Keratinocyte (primary cell): ENCODE data around the gene TRPM2. TPM values are rescaled to one million over a fixed set of nuclear protein-coding genes. Genes with fewer than 3 reads are reported as not detected.

Experiments
- DNase-seq: peaks from one replicate; pipeline ENCODE4 v3.0.0-alpha.2; 2011; ENCODE audit warnings: low read depth, missing footprints, low spot score
- FAIRE-seq: peaks from 2 replicates; lab custom pipeline; 2011; peaks lifted over from hg19 to GRCh38; lab: Jason Lieb, UNC
- H2AFZ ChIP-seq: 2 replicates; pipeline ENCODE4 v1.6.0; 2012; ENCODE audit warnings: low read length, control low read depth, inconsistent platforms; ENCODE audit not compliant: control insufficient read depth
- H3K27ac ChIP-seq: 2 replicates; pipeline ENCODE4 v1.5.1; 2011; ENCODE audit warnings: low read length; ENCODE audit not compliant: control insufficient read depth, insufficient read depth
- H3K27me3 ChIP-seq: 3 replicates; pipeline ENCODE4 v1.6.0; 2011; ENCODE audit warnings: low read length; ENCODE audit not compliant: control insufficient read depth, insufficient read depth; ENCODE audit errors: extremely low read depth
- H3K36me3 ChIP-seq, 2 experiments: 2 replicates in 1 of 2; 3 replicates in 1 of 2; pipeline ENCODE4 v1.5.1; 2011; ENCODE audit warnings: low read length in 2 of 2, mild to moderate bottlenecking in 1 of 2; ENCODE audit not compliant: control insufficient read depth in 2 of 2, insufficient read depth in 2 of 2; ENCODE audit errors: extremely low read depth in 1 of 2
- H3K4me1 ChIP-seq: 3 replicates; pipeline ENCODE4 v1.5.1; 2011; ENCODE audit warnings: low read length; ENCODE audit not compliant: control insufficient read depth, insufficient read depth; ENCODE audit errors: extremely low read depth
- H3K4me2 ChIP-seq: 3 replicates; pipeline ENCODE4 v1.6.0; 2011; ENCODE audit warnings: low read depth, low read length; ENCODE audit not compliant: control insufficient read depth, insufficient read depth; ENCODE audit errors: extremely low read depth
- H3K4me3 ChIP-seq, 3 experiments: fragments of 200-600 bp in 1 of 3; sonication (generic) in 1 of 3; 2 replicates in 2 of 3; 3 replicates in 1 of 3; pipeline ENCODE4 v1.5.1; 2011 to 2016; ENCODE audit warnings: low read length in 3 of 3, mild to moderate bottlenecking in 3 of 3, control low read depth in 2 of 3, inconsistent platforms in 1 of 3, low read depth in 1 of 3, mixed read lengths in 1 of 3, mixed run types in 1 of 3, moderate library complexity in 1 of 3; ENCODE audit not compliant: control insufficient read depth in 2 of 3, insufficient read depth in 2 of 3; ENCODE audit errors: extremely low read depth in 1 of 3
- H3K79me2 ChIP-seq: 2 replicates; pipeline ENCODE4 v1.6.0; 2012; ENCODE audit warnings: low read length; ENCODE audit not compliant: control insufficient read depth, insufficient read depth
- H3K9ac ChIP-seq: 3 replicates; pipeline ENCODE4 v1.6.0; 2011; ENCODE audit warnings: low read length; ENCODE audit not compliant: control insufficient read depth, insufficient read depth; ENCODE audit errors: extremely low read depth
- H3K9me1 ChIP-seq: 3 replicates; pipeline ENCODE4 v1.6.0; 2011; ENCODE audit warnings: low read length; ENCODE audit not compliant: control insufficient read depth, insufficient read depth; ENCODE audit errors: extremely low read depth
- H3K9me3 ChIP-seq: 2 replicates; pipeline ENCODE4 v1.5.1; 2012; ENCODE audit warnings: low read depth, low read length; ENCODE audit not compliant: control insufficient read depth
- H4K20me1 ChIP-seq: 3 replicates; pipeline ENCODE4 v1.6.0; 2011; ENCODE audit warnings: low read length; ENCODE audit not compliant: control insufficient read depth, insufficient read depth; ENCODE audit errors: extremely low read depth
- CTCF ChIP-seq, 3 experiments: IDR thresholded peaks in 1 of 3; conservative IDR thresholded peaks in 1 of 3; optimal IDR thresholded peaks in 1 of 3; 2 replicates in 2 of 3; 3 replicates in 1 of 3; pipeline versions ENCODE3 to v1.5.1; 2011; ENCODE audit warnings: low read length in 3 of 3, mild to moderate bottlenecking in 3 of 3, moderate library complexity in 2 of 3, control low read depth in 1 of 3, inconsistent platforms in 1 of 3; ENCODE audit not compliant: insufficient read depth in 2 of 3; ENCODE audit errors: extremely low read depth in 1 of 3
- EZH2 ChIP-seq: IDR thresholded peaks from one replicate; pipeline ENCODE4 v1.6.1; 2012; ENCODE audit warnings: inconsistent platforms, mild to moderate bottlenecking, low read length, moderate library complexity
- dilution Hi-C: fragments of 300-500 bp; cut with MboI; formaldehyde crosslinking; loops from one replicate; pipeline ENCODE4 v1.7.0; 2020; ENCODE audit warnings: low sequenced_read_pairs; ENCODE audit not compliant: extremely low pct_ligation_motif_present
- polyA plus RNA-seq, 5 experiments: library from polyadenylated mRNA; depleted of rRNA in 3 of 5; stranded (reverse) in 3 of 5; stranded (forward) in 1 of 5; unstranded in 1 of 5; fragments of >200 nt; gene quantifications; 1 replicate in 1 of 5; 2 replicates in 3 of 5; 3 replicates in 1 of 5; pipeline versions ENCODE4 v1.2.1 to v1.2.3, GENCODE V29; 2011 to 2012; ENCODE audit warnings: missing spikeins in 2 of 5, low read depth in 1 of 5, low replicate concordance in 1 of 5

TRPM2 gene
- polyA plus RNA-seq, 1 donor (not counting 4 experiments of a cell fraction or from before 2014, with no cell fraction given), result 0.31 TPM

DNA sequence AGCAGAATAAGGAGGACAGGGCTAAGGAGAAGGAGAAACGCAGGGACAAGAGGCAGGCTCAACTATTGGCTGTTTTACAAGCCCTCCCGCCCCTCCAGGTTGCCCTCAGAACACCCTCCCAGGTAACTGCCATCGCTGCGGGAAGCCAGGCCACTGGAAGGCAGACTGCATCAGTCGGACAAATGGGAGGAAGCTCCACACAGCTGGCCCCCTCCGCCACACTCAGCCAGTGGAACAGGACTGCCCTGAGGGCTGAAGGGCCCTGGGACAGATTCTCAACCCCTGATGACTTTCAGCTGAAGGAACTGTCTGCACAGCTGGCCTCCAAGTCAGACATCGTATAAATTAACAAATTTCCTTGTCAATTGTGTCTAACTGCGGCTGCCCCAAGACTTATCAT, 123.7 kb downstream of the TRPM2 start:
- Histone ChIP-seq H3K4me1 (no peaks in the 10 kb centered on the region), H3K36me3 (no peaks in the 10 kb centered on the region), H3K27me3 (no peaks in the 10 kb centered on the region), H3K79me2 (no peaks in the 10 kb centered on the region), H3K9me1 (no peaks in the 10 kb centered on the region), H3K4me3 (no peak overlapping the region), H3K4me2 (no peak overlapping the region), H2AFZ (no peak overlapping the region), H3K9ac (no peak overlapping the region), H3K9me3 (no peaks in the 10 kb centered on the region), H3K27ac (no peak overlapping the region), H4K20me1 (no peaks in the 10 kb centered on the region)
- dilution Hi-C loops, result loop anchor here (25.0 kb wide), 1 partner anchor 260 kb away; no protein-coding TSS in a partner anchor
- no peak for DNase-seq
- FAIRE-seq, result no peak
- no peak for TF ChIP-seq EZH2
- no peak for TF ChIP-seq CTCF (optimal IDR thresholded peaks at IDR 0.05 in 1 of 3, IDR thresholded peaks at IDR 0.05 in 1 of 3, conservative IDR thresholded peaks at IDR 0.05 in 1 of 3; ENCODE audit: extremely low read depth in 1 of 3, insufficient read depth in 2 of 3, low read length in 3 of 3)

- Histone ChIP-seq H3K4me2 (no peak overlapping the region), H3K36me3 (no peaks in the 10 kb centered on the region), H3K79me2 (no peaks in the 10 kb centered on the region), H3K9me3 (no peaks in the 10 kb centered on the region), H4K20me1 (no peaks in the 10 kb centered on the region), H3K4me3 (no peak overlapping the region), H3K4me1 (no peaks in the 10 kb centered on the region), H3K9ac (no peak overlapping the region), H3K27ac (no peak overlapping the region), H2AFZ (no peak overlapping the region), H3K9me1 (no peaks in the 10 kb centered on the region), H3K27me3 (no peaks in the 10 kb centered on the region)
- TF ChIP-seq EZH2, result no peak
- no peak for TF ChIP-seq CTCF (optimal IDR thresholded peaks at IDR 0.05 in 1 of 3, IDR thresholded peaks at IDR 0.05 in 1 of 3, conservative IDR thresholded peaks at IDR 0.05 in 1 of 3; ENCODE audit: extremely low read depth in 1 of 3, insufficient read depth in 2 of 3, low read length in 3 of 3)
- dilution Hi-C loops, result loop anchor here (25.0 kb wide), 1 partner anchor 260 kb away; no protein-coding TSS in a partner anchor
- no peak for FAIRE-seq
- DNase-seq, result no peak
These were observed 124.3 kb downstream of the TRPM2 start for GRCh38 chr21:44477712-44478111.
